Spleen (tissue), 11 donors: ENCODE measurements around the gene EXOC4. TPM values are rescaled to one million over a fixed set of nuclear protein-coding genes. Genes with fewer than 3 reads are reported as not detected.

Source experiments
- DNase-seq: peaks from one replicate; pipeline ENCODE4 v3.0.0-alpha.2; 2020
- H3K27ac ChIP-seq, 8 donors: fragments of 200-600 bp; sonication (generic) in 7 of 8; 1 replicate in 4 of 8; 2 replicates in 4 of 8; pipeline versions ENCODE4 v1.5.0 to v1.8.0; 2016 to 2021; ENCODE audit warnings: inconsistent platforms in 4 of 8, mild to moderate bottlenecking in 4 of 8, moderate library complexity in 1 of 8
- H3K27me3 ChIP-seq, 7 donors: fragments of 200-600 bp; sonication (generic) in 6 of 7; replicated peaks in 1 of 7; 1 replicate in 4 of 7; 2 replicates in 3 of 7; pipeline versions ENCODE4 v1.5.0 to v1.8.0; 2016 to 2021; ENCODE audit warnings: inconsistent platforms in 3 of 7, mild to moderate bottlenecking in 1 of 7
- H3K36me3 ChIP-seq, 6 donors: fragments of 200-600 bp; sonication (generic) in 5 of 6; 1 replicate in 4 of 6; 2 replicates in 2 of 6; pipeline versions ENCODE4 v1.5.0 to v1.8.0; 2016 to 2021; ENCODE audit warnings: inconsistent platforms in 2 of 6
- H3K4me1 ChIP-seq, 6 donors: fragments of 200-600 bp; sonication (generic) in 5 of 6; 1 replicate in 3 of 6; 2 replicates in 3 of 6; pipeline versions ENCODE4 v1.5.0 to v1.8.0; 2016 to 2021; ENCODE audit warnings: inconsistent platforms in 3 of 6
- H3K4me3 ChIP-seq, 8 donors: fragments of 200-600 bp; sonication (generic) in 7 of 8; 1 replicate in 4 of 8; 2 replicates in 4 of 8; pipeline versions ENCODE4 v1.5.0 to v1.8.0; 2016 to 2021; ENCODE audit warnings: inconsistent platforms in 4 of 8, mild to moderate bottlenecking in 4 of 8, moderate library complexity in 2 of 8
- H3K9me3 ChIP-seq, 8 donors: fragments of 200-600 bp; sonication (generic) in 7 of 8; 1 replicate in 4 of 8; 2 replicates in 4 of 8; pipeline versions ENCODE4 v1.5.0 to v1.8.0; 2016 to 2021; ENCODE audit warnings: inconsistent platforms in 4 of 8
- POLR2A ChIP-seq, 3 donors: fragments of 450-650 bp; IDR thresholded peaks; one replicate each; pipeline ENCODE4 v1.5.1; 2017; ENCODE audit warnings: antibody characterized with exemption in 3 of 3, mild to moderate bottlenecking in 1 of 3
- POLR2AphosphoS5 ChIP-seq, 3 donors: sonication (generic); formaldehyde crosslinking; IDR thresholded peaks; one replicate each; pipeline ENCODE4 v1.5.1; 2017; ENCODE audit warnings: antibody characterized with exemption in 3 of 3
- WGBS, 5 donors: extraction: QIAGEN DNeasy Blood & Tissue Kit in 3 of 5; methylation state at CpG; one replicate each; pipeline versions ENCODE4 v1.1.5 to v1.1.7; 2013 to 2018; 5-methylcytosine and 5-hydroxymethylcytosine counted together
- intact Hi-C: fragments of 100-400 bp; cut with DNase I; formaldehyde crosslinking; loops from one replicate; pipeline ENCODE4 v1.15.0; 2023; ENCODE audit warnings: low total_unique reads
- polyA plus RNA-seq, 3 donors: library from polyadenylated mRNA; stranded (reverse); fragments of 200-250 nt; gene quantifications; one replicate each; pipeline ENCODE4 v1.2.1, GENCODE V29; 2013
- total RNA-seq, 7 donors: library from RNA; depleted of rRNA in 3 of 7; stranded (reverse); fragments of >200 nt in 3 of 7; fragmentation: NEBNext Ultra II Directional in 4 of 7; extraction: Animal tissue kit (Norgen Biotek cat#: 25700) in 4 of 7; gene quantifications; one replicate each; pipeline versions ENCODE4 v1.1.0 to v1.2.1, GENCODE V29; 2016 to 2021
- TF ChIP-seq, protein P1 (sequence below), 11 experiments: fragments of 200-600 bp in 7 of 11; fragments of 450-650 bp in 4 of 11; sonication (generic) in 4 of 11; IDR thresholded peaks in 8 of 11; conservative IDR thresholded peaks in 3 of 11; 1 replicate in 7 of 11; 2 replicates in 4 of 11; pipeline versions ENCODE4 v1.4.0 to v1.8.0; 2016 to 2021; ENCODE audit warnings: antibody characterized with exemption in 11 of 11, inconsistent platforms in 4 of 11, mild to moderate bottlenecking in 1 of 11
- donor health status: healthy with polysubstance abuse.
- donor health status: DM: no; HTN: no; CAD: no; lungs with moderate emphysema.
- donor health status: DM: no; HTN: no; CAD: no.
- donor health status: Bipolar disorder and iron deficiency.
- donor health status: healthy.
- donor health status: DM: no; HTN: no; CAD: no.
- donor health status: DM: yes; HTN: yes; CAD: no.

Gene EXOC4
- total and polyA plus RNA-seq, 10 donors: 14.1 to 138 (median 102) TPM

GRCh38 chr7:133709036-133709880, 456.4 kb downstream of the EXOC4 start:
- 41 to 64% (median 58%) methylated on average over 4 of the region's 4 CpGs for WGBS, 5 donors
- no peaks in the 10 kb centered on the region for H3K36me3 ChIP-seq

GRCh38 chr7:133712544-133712943, 459.7 kb downstream of the EXOC4 start:
- TF ChIP-seq, protein P1, sequence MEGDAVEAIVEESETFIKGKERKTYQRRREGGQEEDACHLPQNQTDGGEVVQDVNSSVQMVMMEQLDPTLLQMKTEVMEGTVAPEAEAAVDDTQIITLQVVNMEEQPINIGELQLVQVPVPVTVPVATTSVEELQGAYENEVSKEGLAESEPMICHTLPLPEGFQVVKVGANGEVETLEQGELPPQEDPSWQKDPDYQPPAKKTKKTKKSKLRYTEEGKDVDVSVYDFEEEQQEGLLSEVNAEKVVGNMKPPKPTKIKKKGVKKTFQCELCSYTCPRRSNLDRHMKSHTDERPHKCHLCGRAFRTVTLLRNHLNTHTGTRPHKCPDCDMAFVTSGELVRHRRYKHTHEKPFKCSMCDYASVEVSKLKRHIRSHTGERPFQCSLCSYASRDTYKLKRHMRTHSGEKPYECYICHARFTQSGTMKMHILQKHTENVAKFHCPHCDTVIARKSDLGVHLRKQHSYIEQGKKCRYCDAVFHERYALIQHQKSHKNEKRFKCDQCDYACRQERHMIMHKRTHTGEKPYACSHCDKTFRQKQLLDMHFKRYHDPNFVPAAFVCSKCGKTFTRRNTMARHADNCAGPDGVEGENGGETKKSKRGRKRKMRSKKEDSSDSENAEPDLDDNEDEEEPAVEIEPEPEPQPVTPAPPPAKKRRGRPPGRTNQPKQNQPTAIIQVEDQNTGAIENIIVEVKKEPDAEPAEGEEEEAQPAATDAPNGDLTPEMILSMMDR (IDR thresholded peaks at IDR 0.05 in 8 of 11, conservative IDR thresholded peaks at IDR 0.05 in 3 of 11): no peak
- TF ChIP-seq POLR2A (IDR thresholded peaks at IDR 0.05) (no peak), POLR2AphosphoS5 (IDR thresholded peaks at IDR 0.05) (no peak)
- peaks cover 0 to 7% (median 0%) of the 10 kb centered on the region in 6 donors for H3K4me1 ChIP-seq
- intact Hi-C loops: no loop called here
- H3K9me3 ChIP-seq: no peaks in the 10 kb centered on the region
- DNase-seq: no peak
- 94 to 100% (median 98%) methylated on average over 2 of the region's 2 CpGs for WGBS, 5 donors
- H3K27me3 ChIP-seq: no peaks in the 10 kb centered on the region
- H3K4me3 ChIP-seq: no peak overlapping the region
- no peaks in the 10 kb centered on the region for H3K36me3 ChIP-seq
- no peak overlapping the region for H3K27ac ChIP-seq

More at GRCh38 chr7:133709036-133709880, 456.4 kb downstream of the EXOC4 start:
- intact Hi-C loops: no loop called here
- Histone ChIP-seq H3K27ac (no peak overlapping the region), H3K4me3 (no peak overlapping the region), H3K9me3 (no peaks in the 10 kb centered on the region), H3K4me1 (peaks cover 0 to 7% (median 0%) of the 10 kb centered on the region in 6 donors), H3K27me3 (no peaks in the 10 kb centered on the region)
- TF ChIP-seq POLR2A (IDR thresholded peaks at IDR 0.05) (no peak), POLR2AphosphoS5 (IDR thresholded peaks at IDR 0.05) (no peak)
- TF ChIP-seq, protein P1 (IDR thresholded peaks at IDR 0.05 in 8 of 11, conservative IDR thresholded peaks at IDR 0.05 in 3 of 11): no peak
- no peak for DNase-seq

DNA sequence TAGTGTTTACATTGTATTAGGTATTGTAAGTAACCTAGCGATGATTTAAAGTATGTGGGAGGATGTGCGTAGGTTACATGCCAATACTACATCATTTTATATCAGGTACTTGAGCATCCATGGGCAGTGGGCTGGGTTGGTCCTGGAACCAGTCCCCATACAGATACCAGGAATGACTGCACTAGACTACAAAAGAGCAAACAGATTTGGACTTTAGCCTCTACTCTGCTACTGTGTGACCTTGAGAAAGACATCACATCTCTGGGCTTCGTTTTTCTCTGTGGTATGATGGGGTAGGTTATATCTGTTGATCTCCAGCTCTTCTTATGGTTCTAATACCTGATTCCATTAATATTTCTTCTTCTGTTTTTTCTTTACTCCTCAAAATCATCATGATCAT, 461.8 kb downstream of the EXOC4 start:
- TF ChIP-seq POLR2A (IDR thresholded peaks at IDR 0.05) (no peak), POLR2AphosphoS5 (IDR thresholded peaks at IDR 0.05) (no peak)
- TF ChIP-seq, protein P1 (IDR thresholded peaks at IDR 0.05 in 8 of 11, conservative IDR thresholded peaks at IDR 0.05 in 3 of 11): no peak
- H3K4me1 ChIP-seq: no peaks in the 10 kb centered on the region

GRCh38 chr7:133718131-133718530, 465.3 kb downstream of the EXOC4 start:
- no peaks in the 10 kb centered on the region for H3K27me3 ChIP-seq
- H3K9me3 ChIP-seq: no peaks in the 10 kb centered on the region
- intact Hi-C loops: no loop called here
- TF ChIP-seq POLR2AphosphoS5 (IDR thresholded peaks at IDR 0.05) (no peak), POLR2A (IDR thresholded peaks at IDR 0.05) (no peak)
- TF ChIP-seq, protein P1 (IDR thresholded peaks at IDR 0.05 in 8 of 11, conservative IDR thresholded peaks at IDR 0.05 in 3 of 11): no peak
- no peaks in the 10 kb centered on the region for H3K4me1 ChIP-seq
- no peak overlapping the region for H3K27ac ChIP-seq
- DNase-seq: no peak
- WGBS, 5 donors: 87 to 97% (median 92%) methylated on average over 1 of the region's 1 CpG
- H3K36me3 ChIP-seq: no peaks in the 10 kb centered on the region
- H3K4me3 ChIP-seq: no peak overlapping the region

More for the DNA sequence above, 461.8 kb downstream of the EXOC4 start:
- H3K9me3 ChIP-seq: no peaks in the 10 kb centered on the region
- no peak for DNase-seq
- WGBS, 5 donors: 93 to 98% (median 97%) methylated on average over 3 of the region's 3 CpGs
- no peaks in the 10 kb centered on the region for H3K36me3 ChIP-seq
- H3K27me3 ChIP-seq: no peaks in the 10 kb centered on the region
- intact Hi-C loops: no loop called here
- H3K27ac ChIP-seq: no peak overlapping the region
- H3K4me3 ChIP-seq: no peak overlapping the region
